Loucy (cell line): ENCODE measurements around the gene PALLD.

Experiments
- CTCF ChIP-seq: fragments of 200-600 bp; sonication (generic); conservative IDR thresholded peaks from 2 replicates; pipeline ENCODE4 v1.5.1; 2014; ENCODE audit warnings: mild to moderate bottlenecking, antibody characterized with exemption, low read length
- EZH2phosphoT487 ChIP-seq: fragments of 200-600 bp; IDR thresholded peaks from 2 replicates; pipeline ENCODE4 v1.6.1; 2018; ENCODE audit warnings: antibody characterized with exemption, mild to moderate bottlenecking, moderate library complexity, borderline replicate concordance

GRCh38 chr4:168587411-168588125 lies 90.7 kb downstream of the PALLD start:
- TF ChIP-seq CTCF = no peak
- TF ChIP-seq EZH2phosphoT487 = no peak
